H1 (cell line): ENCODE measurements around the gene IFT74. TPM values are rescaled to one million over a fixed set of nuclear protein-coding genes. Genes with fewer than 3 reads are reported as not detected.

Experiments used
- CTCF ChIA-PET: fragments of 300-600 bp; sonication (Branson Sonifier 250); formaldehyde crosslinking; loops from one replicate; lab custom pipeline; 2021; ENCODE audit not compliant: partially characterized antibody; lab: Charles Lee
- POLR2A ChIA-PET: fragments of 300-600 bp; sonication (Branson Sonifier 250); formaldehyde crosslinking; loops from one replicate; lab custom pipeline; 2021; ENCODE audit warnings: inconsistent platforms; ENCODE audit not compliant: partially characterized antibody; lab: Charles Lee
- DNase-seq, 2 experiments: peaks; one replicate each; pipeline versions ENCODE4 v3.0.0 to v3.0.0-alpha.2; 2010 to 2022; ENCODE audit warnings: low spot score in 2 of 2, low read depth in 1 of 2, mixed read lengths in 1 of 2
- FAIRE-seq: peaks from 2 replicates; lab custom pipeline; 2011; peaks lifted over from hg19 to GRCh38; lab: Jason Lieb, UNC
- H2AFZ ChIP-seq: 2 replicates; pipeline ENCODE4 v1.8.1; 2012; ENCODE audit warnings: low read length, inconsistent platforms
- H2AK5ac ChIP-seq: 2 replicates; pipeline ENCODE4 v1.6.1; 2013; ENCODE audit warnings: low read depth, low read length
- H2BK120ac ChIP-seq: replicated peaks from 2 replicates; pipeline ENCODE3; 2013; ENCODE audit warnings: low read depth, low read length, inconsistent platforms
- H2BK12ac ChIP-seq: 2 replicates; pipeline ENCODE4 v1.6.1; 2013; ENCODE audit warnings: low read depth, low read length
- H2BK15ac ChIP-seq: 2 replicates; pipeline ENCODE4 v1.6.1; 2013; ENCODE audit warnings: low read length
- H2BK20ac ChIP-seq: 2 replicates; pipeline ENCODE4 v1.6.1; 2013; ENCODE audit warnings: low read length
- H2BK5ac ChIP-seq: 2 replicates; pipeline ENCODE4 v1.6.1; 2013; ENCODE audit warnings: low read depth, low read length
- H3K14ac ChIP-seq: 2 replicates; pipeline ENCODE4 v1.6.1; 2013; ENCODE audit warnings: inconsistent platforms; ENCODE audit not compliant: insufficient read length
- H3K18ac ChIP-seq: 2 replicates; pipeline ENCODE4 v1.6.1; 2013; ENCODE audit warnings: low read length; ENCODE audit errors: extremely low read depth
- H3K23ac ChIP-seq: 2 replicates; pipeline ENCODE4 v1.6.1; 2013; ENCODE audit warnings: inconsistent platforms; ENCODE audit not compliant: insufficient read length
- H3K23me2 ChIP-seq: 2 replicates; pipeline ENCODE4 v1.6.1; 2013; ENCODE audit warnings: low read depth, low read length
- H3K27ac ChIP-seq: 2 replicates; pipeline ENCODE4 v1.6.1; 2011; ENCODE audit warnings: low read depth, low read length, inconsistent platforms
- H3K27me3 ChIP-seq, 4 experiments: replicated peaks in 1 of 4; 1 replicate in 1 of 4; 2 replicates in 3 of 4; pipeline versions ENCODE4 v1.6.1 to v1.8.1; 2011 to 2013; ENCODE audit warnings: low read length in 3 of 4, mild to moderate bottlenecking in 3 of 4, inconsistent platforms in 2 of 4, mixed read lengths in 2 of 4, moderate library complexity in 1 of 4; ENCODE audit not compliant: control insufficient read depth in 3 of 4, insufficient read depth in 3 of 4; ENCODE audit errors: extremely low read depth in 1 of 4
- H3K36me3 ChIP-seq, 4 experiments: 2 replicates each; pipeline versions ENCODE4 v1.6.1 to v1.8.1; 2011 to 2013; ENCODE audit warnings: mild to moderate bottlenecking in 4 of 4, low read length in 3 of 4, moderate library complexity in 2 of 4, control low read depth in 1 of 4, inconsistent platforms in 1 of 4; ENCODE audit not compliant: insufficient read depth in 4 of 4, control insufficient read depth in 2 of 4
- H3K4ac ChIP-seq: replicated peaks from 2 replicates; pipeline ENCODE3; 2013; ENCODE audit warnings: low read length, low read depth, mixed read lengths, inconsistent platforms; ENCODE audit not compliant: insufficient read length
- H3K4me1 ChIP-seq, 4 experiments: replicated peaks in 1 of 4; 1 replicate in 1 of 4; 2 replicates in 3 of 4; pipeline versions ENCODE4 v1.6.1 to v1.8.1; 2011 to 2013; ENCODE audit warnings: low read length in 3 of 4, inconsistent platforms in 2 of 4, mixed read lengths in 1 of 4; ENCODE audit not compliant: insufficient read depth in 4 of 4, control insufficient read depth in 3 of 4
- H3K4me2 ChIP-seq, 2 experiments: 2 replicates each; pipeline versions ENCODE4 v1.6.1 to v1.8.1; 2011 to 2013; ENCODE audit warnings: low read depth in 2 of 2, low read length in 2 of 2, control low read depth in 1 of 2, inconsistent platforms in 1 of 2, mild to moderate bottlenecking in 1 of 2; ENCODE audit not compliant: insufficient read depth in 1 of 2
- H3K4me3 ChIP-seq, 4 experiments: fragments of 200-600, 300-600 bp in 1 of 4; sonication (generic), shearing (Covaris generic), sonication (Bioruptor Twin) in 1 of 4; 2 replicates each; pipeline versions ENCODE4 v1.5.1 to v1.8.1; 2011 to 2016; ENCODE audit warnings: low read length in 4 of 4, low read depth in 3 of 4, control low read depth in 2 of 4, inconsistent platforms in 2 of 4, mild to moderate bottlenecking in 2 of 4, mixed read lengths in 1 of 4, moderate library complexity in 1 of 4; ENCODE audit not compliant: insufficient read depth in 2 of 4; ENCODE audit errors: extremely low read depth in 1 of 4
- H3K56ac ChIP-seq: replicated peaks from 2 replicates; pipeline ENCODE3; 2013; ENCODE audit warnings: low read depth, mild to moderate bottlenecking, mixed read lengths, low read length, inconsistent platforms; ENCODE audit not compliant: insufficient read length
- H3K79me1 ChIP-seq: 2 replicates; pipeline ENCODE4 v1.6.1; 2013; ENCODE audit warnings: low read depth, low read length, control low read depth
- H3K79me2 ChIP-seq, 2 experiments: 2 replicates each; pipeline versions ENCODE4 v1.6.1 to v1.8.1; 2012 to 2013; ENCODE audit warnings: low read length in 2 of 2, mild to moderate bottlenecking in 2 of 2, inconsistent platforms in 1 of 2; ENCODE audit not compliant: insufficient read depth in 2 of 2, control insufficient read depth in 1 of 2
- H3K9ac ChIP-seq, 4 experiments: replicated peaks in 1 of 4; 1 replicate in 1 of 4; 2 replicates in 3 of 4; pipeline versions ENCODE4 v1.6.1 to v1.8.1; 2011 to 2013; ENCODE audit warnings: low read depth in 3 of 4, low read length in 3 of 4, control low read depth in 2 of 4, mild to moderate bottlenecking in 2 of 4, moderate library complexity in 2 of 4, inconsistent platforms in 1 of 4; ENCODE audit errors: extremely low read depth in 1 of 4
- H3K9me3 ChIP-seq, 2 experiments: 2 replicates each; pipeline versions ENCODE4 v1.6.1 to v1.8.1; 2012 to 2013; ENCODE audit warnings: mild to moderate bottlenecking in 2 of 2, moderate library complexity in 2 of 2, control low read depth in 1 of 2, inconsistent platforms in 1 of 2, low read depth in 1 of 2, low read length in 1 of 2, mixed read lengths in 1 of 2; ENCODE audit not compliant: insufficient read depth in 2 of 2
- H4K20me1 ChIP-seq, 2 experiments: replicated peaks in 1 of 2; 2 replicates each; pipeline versions ENCODE3 to v1.8.1; 2011 to 2013; ENCODE audit warnings: inconsistent platforms in 2 of 2, low read length in 2 of 2, mild to moderate bottlenecking in 1 of 2; ENCODE audit not compliant: insufficient read depth in 2 of 2, control insufficient read depth in 1 of 2
- H4K5ac ChIP-seq: 2 replicates; pipeline ENCODE4 v1.6.1; 2013; ENCODE audit warnings: low read length, low read depth, mixed read lengths, inconsistent platforms; ENCODE audit not compliant: insufficient read length
- H4K8ac ChIP-seq: 2 replicates; pipeline ENCODE4 v1.8.0; 2013; ENCODE audit warnings: mild to moderate bottlenecking, moderate library complexity, low read length, inconsistent platforms; ENCODE audit not compliant: insufficient read depth; ENCODE audit errors: extremely low read depth
- H4K91ac ChIP-seq: replicated peaks from 2 replicates; pipeline ENCODE3; 2013; ENCODE audit warnings: low read length, mixed read lengths, inconsistent platforms; ENCODE audit not compliant: insufficient read length
- WGBS, 2 experiments: shearing (Covaris generic) in 1 of 2; methylation state at CpG; one replicate each; pipeline versions ENCODE4 v1.1.6 to v1.1.7; 2013 to 2015; ENCODE audit warnings: low lambda C conversion rate in 2 of 2, mixed read lengths in 2 of 2, inconsistent platforms in 1 of 2, low coverage in 1 of 2, missing lambda C conversion rate in 1 of 2; ENCODE audit not compliant: insufficient replicate concordance in 2 of 2, insufficient coverage in 1 of 2, insufficient read length in 1 of 2; ENCODE audit errors: extremely low coverage in 1 of 2, missing lambda C conversion rate in 1 of 2; 5-methylcytosine and 5-hydroxymethylcytosine counted together
- polyA plus RNA-seq, 7 experiments: library from polyadenylated mRNA; depleted of rRNA in 3 of 7; stranded (reverse) in 5 of 7; unstranded in 2 of 7; fragments of >200 nt in 5 of 7; fragments of 200-250 nt in 2 of 7; gene quantifications; 1 replicate in 5 of 7; 2 replicates in 1 of 7; 4 replicates in 1 of 7; pipeline versions ENCODE4 v1.2.1 to v1.2.3, GENCODE V29; 2011 to 2013; ENCODE audit warnings: missing spikeins in 2 of 7, mixed read lengths in 2 of 7
- total RNA-seq: library from RNA; stranded (reverse); fragmentation: NEBNext Ultra II Directional; extraction: Animal tissue kit (Norgen Biotek cat#: 25700); gene quantifications from 2 replicates; pipeline ENCODE4 v1.2.1, GENCODE V29; 2021

IFT74 gene
- total and polyA plus RNA-seq, 2 of the 8 experiments (the other 6 are each of a cell fraction or from before 2014, with no cell fraction given), result 4.4 to 17.8 TPM

DNA sequence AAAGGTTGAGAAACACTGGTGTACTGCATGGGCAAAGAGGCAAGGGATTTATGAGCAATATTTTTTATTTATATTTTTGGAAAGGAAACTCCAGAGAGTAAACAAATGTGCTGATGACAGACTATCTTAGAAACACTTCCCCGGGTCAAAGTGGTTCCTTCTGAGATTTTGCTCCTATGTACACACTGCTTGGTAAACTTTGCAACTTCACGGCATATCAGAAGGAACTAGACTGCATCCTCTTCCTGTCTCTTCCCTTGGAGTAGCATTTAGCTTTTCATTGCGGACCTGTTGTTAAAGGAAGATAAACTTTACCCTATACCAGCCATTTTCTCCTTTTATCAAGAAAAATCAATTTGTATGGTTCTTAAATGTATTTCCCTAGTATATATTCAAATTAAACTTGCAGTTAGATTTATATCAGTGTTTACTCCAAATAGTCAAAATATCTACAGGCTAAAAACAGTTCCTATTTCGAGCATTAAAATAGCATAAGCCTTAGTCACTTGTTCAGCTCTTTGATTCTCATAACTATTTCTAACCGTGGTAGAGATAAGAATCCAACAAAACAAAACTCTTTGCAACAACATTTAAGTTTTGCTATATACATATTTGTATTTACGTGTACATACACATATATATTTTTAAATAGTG lies 97.3 kb downstream of the IFT74 start:
- ChIA-PET POLR2A (no interaction called here), CTCF (interaction anchor here (0.5 to 1.4 kb wide), 3 partner anchors 21 to 392 kb away, joined by 3 to 4 read pairs (median 3); no protein-coding TSS in a partner anchor)
- no peak overlapping the region for H2BK20ac ChIP-seq
- no peak overlapping the region for H4K91ac ChIP-seq
- H3K79me1 ChIP-seq, result no peaks in the 10 kb centered on the region
- no peak overlapping the region for H3K56ac ChIP-seq
- H3K14ac ChIP-seq, result no peak overlapping the region
- H3K4ac ChIP-seq, result no peak overlapping the region
- H3K23me2 ChIP-seq, result no peaks in the 10 kb centered on the region
- H3K4me3 ChIP-seq, result no peak overlapping the region
- FAIRE-seq (no peak), DNase-seq (no peak)
- no peak overlapping the region for H4K5ac ChIP-seq
- H3K36me3 ChIP-seq, result peaks cover 0 to 3% (median 0%) of the 10 kb centered on the region in 4 experiments; a peak in 1 of 8 replicates
- H3K4me2 ChIP-seq, result no peak overlapping the region
- H2BK120ac ChIP-seq, result no peak overlapping the region
- WGBS, 2 experiments, result 77% methylated on average over 6 of the region's 6 CpGs; no CpG with 5 or more reads in 1 of the 2 experiments
- no peaks in the 10 kb centered on the region for H3K79me2 ChIP-seq
- H4K8ac ChIP-seq, result no peak overlapping the region
- no peak overlapping the region for H2AK5ac ChIP-seq
- no peaks in the 10 kb centered on the region for H3K9me3 ChIP-seq
- no peaks in the 10 kb centered on the region for H4K20me1 ChIP-seq
- no peak overlapping the region for H3K9ac ChIP-seq
- no peaks in the 10 kb centered on the region for H3K27me3 ChIP-seq
- H2BK5ac ChIP-seq, result no peak overlapping the region
- no peak overlapping the region for H2BK15ac ChIP-seq
- no peaks in the 10 kb centered on the region for H3K4me1 ChIP-seq
- no peak overlapping the region for H3K18ac ChIP-seq
- no peak overlapping the region for H3K27ac ChIP-seq
- H2BK12ac ChIP-seq, result no peak overlapping the region
- H3K23ac ChIP-seq, result no peak overlapping the region
- H2AFZ ChIP-seq, result no peak overlapping the region
